Liver (tissue), 9 donors: ENCODE results near the gene USP40. TPM values are rescaled to one million over a fixed set of nuclear protein-coding genes. Genes with fewer than 3 reads are reported as not detected.

Experiments used
- DNase-seq: peaks from one replicate; pipeline ENCODE4 v3.0.0-alpha.2; 2017; ENCODE audit warnings: low spot score
- H3K27ac ChIP-seq, 2 donors: one replicate each; pipeline ENCODE4 v1.7.0; 2013; ENCODE audit warnings: inconsistent platforms in 2 of 2, low read length in 2 of 2, control low read depth in 1 of 2, low read depth in 1 of 2, mild to moderate bottlenecking in 1 of 2
- H3K27me3 ChIP-seq, 4 donors: one replicate each; pipeline versions ENCODE4 v1.6.1 to v1.7.0; 2013; ENCODE audit warnings: low read length in 3 of 4, inconsistent platforms in 1 of 4, mild to moderate bottlenecking in 1 of 4, moderate library complexity in 1 of 4; ENCODE audit not compliant: control insufficient read depth in 4 of 4, insufficient read depth in 4 of 4
- H3K36me3 ChIP-seq, 4 donors: one replicate each; pipeline versions ENCODE4 v1.6.1 to v1.7.0; 2013; ENCODE audit warnings: low read length in 3 of 4, mild to moderate bottlenecking in 3 of 4, low read depth in 1 of 4, moderate library complexity in 1 of 4; ENCODE audit not compliant: control insufficient read depth in 4 of 4, insufficient read depth in 3 of 4
- H3K4me1 ChIP-seq, 4 donors: one replicate each; pipeline versions ENCODE4 v1.6.1 to v1.7.0; 2013; ENCODE audit warnings: low read length in 3 of 4, mild to moderate bottlenecking in 3 of 4, moderate library complexity in 1 of 4; ENCODE audit not compliant: control insufficient read depth in 4 of 4, insufficient read depth in 4 of 4
- H3K4me3 ChIP-seq, 3 donors: one replicate each; pipeline versions ENCODE4 v1.6.1 to v1.7.0; 2013; ENCODE audit warnings: low read length in 3 of 3, control low read depth in 1 of 3, low read depth in 1 of 3, mild to moderate bottlenecking in 1 of 3
- H3K9ac ChIP-seq, 2 donors: one replicate each; pipeline ENCODE4 v1.7.0; 2013; ENCODE audit warnings: low read length in 2 of 2, mild to moderate bottlenecking in 2 of 2, moderate library complexity in 2 of 2, control low read depth in 1 of 2, low read depth in 1 of 2
- H3K9me3 ChIP-seq, 4 donors: one replicate each; pipeline versions ENCODE4 v1.6.1 to v1.7.0; 2013; ENCODE audit warnings: low read length in 3 of 4; ENCODE audit not compliant: control insufficient read depth in 4 of 4
- EGR1 ChIP-seq, 2 donors: IDR thresholded peaks; 2 replicates each; pipeline ENCODE4 v1.6.1; 2016 to 2018; ENCODE audit warnings: antibody characterized with exemption in 2 of 2, low read depth in 2 of 2
- GABPA ChIP-seq, 2 donors: IDR thresholded peaks in 1 of 2; conservative IDR thresholded peaks in 1 of 2; 2 replicates each; pipeline ENCODE4 v1.6.1; 2016; ENCODE audit warnings: antibody characterized with exemption in 2 of 2, mild to moderate bottlenecking in 1 of 2, moderate library complexity in 1 of 2
- HNF4A ChIP-seq, 2 donors: conservative IDR thresholded peaks; 2 replicates each; pipeline ENCODE4 v1.6.1; 2016; ENCODE audit warnings: antibody characterized with exemption in 2 of 2, mild to moderate bottlenecking in 2 of 2
- HNF4G ChIP-seq: IDR thresholded peaks from 2 replicates; pipeline ENCODE4 v1.6.1; 2016; ENCODE audit warnings: antibody characterized with exemption
- RAD21 ChIP-seq, 2 donors: IDR thresholded peaks; 2 replicates each; pipeline ENCODE4 v1.6.1; 2016; ENCODE audit warnings: antibody characterized with exemption in 2 of 2, mild to moderate bottlenecking in 2 of 2
- REST ChIP-seq: IDR thresholded peaks from 2 replicates; pipeline ENCODE4 v1.6.1; 2016; ENCODE audit warnings: antibody characterized with exemption, mild to moderate bottlenecking
- RXRA ChIP-seq, 2 donors: IDR thresholded peaks; 2 replicates each; pipeline ENCODE4 v1.6.1; 2017 to 2018; ENCODE audit warnings: antibody characterized with exemption in 2 of 2, mild to moderate bottlenecking in 1 of 2
- SP1 ChIP-seq: IDR thresholded peaks from 2 replicates; pipeline ENCODE4 v1.6.1; 2018; ENCODE audit warnings: antibody characterized with exemption, mild to moderate bottlenecking
- YY1 ChIP-seq: IDR thresholded peaks from 2 replicates; pipeline ENCODE4 v1.6.1; 2016; ENCODE audit warnings: antibody characterized with exemption, mild to moderate bottlenecking
- WGBS: extraction: QIAGEN DNeasy Blood & Tissue Kit; methylation state at CpG from one replicate; pipeline ENCODE4 v1.1.7; 2013; 5-methylcytosine and 5-hydroxymethylcytosine counted together
- polyA plus RNA-seq, 2 donors: library from polyadenylated mRNA; stranded (reverse) in 1 of 2; unstranded in 1 of 2; fragments of 200-250 nt in 1 of 2; fragments of >200 nt in 1 of 2; fragmentation: Nextera tagmentation in 1 of 2; extraction: Ambion mirVana in 1 of 2; gene quantifications; one replicate each; pipeline versions ENCODE4 v1.2.1 to v1.2.3, GENCODE V29; 2013 to 2015
- total RNA-seq, 2 donors: library from RNA; depleted of rRNA; stranded (reverse); fragments of >200 nt; gene quantifications; one replicate each; pipeline ENCODE4 v1.2.3, GENCODE V29; 2014
- TF ChIP-seq, protein P1 (sequence below): IDR thresholded peaks from 2 replicates; pipeline ENCODE4 v1.6.1; 2016; ENCODE audit warnings: antibody characterized with exemption
- TF ChIP-seq, protein P2 (sequence below): IDR thresholded peaks from 2 replicates; pipeline ENCODE4 v1.6.1; 2016; ENCODE audit warnings: antibody characterized with exemption
- donor health status: healthy.
- donor health status: healthy.
- donor health status: healthy.
- donor health status: healthy.
- donor health status: healthy.

Gene USP40
- total and polyA plus RNA-seq, 4 donors = 12.0 to 29.0 (median 17.1) TPM

DNA sequence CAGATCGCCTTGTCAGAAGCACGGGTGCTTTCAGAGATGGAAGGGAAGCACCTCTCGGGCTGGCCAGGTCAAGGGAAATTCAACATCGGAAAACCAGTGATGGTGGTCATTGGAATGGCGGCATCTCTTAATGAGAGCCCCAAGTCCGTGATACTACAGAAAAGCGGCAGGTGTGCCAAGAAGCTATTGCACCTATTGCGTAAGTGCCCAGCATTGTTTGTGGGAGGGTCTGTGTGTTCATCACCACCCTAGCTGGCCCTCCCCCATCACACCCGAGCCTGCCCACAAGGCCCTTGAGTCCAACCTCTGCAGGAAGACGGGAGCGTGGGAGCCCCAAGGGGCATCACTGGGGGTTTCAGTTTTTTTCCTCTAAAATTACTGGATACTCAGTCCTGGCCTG lies 111.6 kb downstream of the USP40 start:
- no peak overlapping the region for H3K27ac ChIP-seq
- no peak overlapping the region for H3K4me3 ChIP-seq
- no peak for TF ChIP-seq HNF4G
- no peak for TF ChIP-seq EGR1 (IDR thresholded peaks at IDR 0.05; ENCODE audit: low read depth in 2 of 2)
- TF ChIP-seq, protein P1, sequence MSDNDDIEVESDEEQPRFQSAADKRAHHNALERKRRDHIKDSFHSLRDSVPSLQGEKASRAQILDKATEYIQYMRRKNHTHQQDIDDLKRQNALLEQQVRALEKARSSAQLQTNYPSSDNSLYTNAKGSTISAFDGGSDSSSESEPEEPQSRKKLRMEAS = no peak
- no peak for TF ChIP-seq HNF4A (conservative IDR thresholded peaks at IDR 0.05)
- TF ChIP-seq, protein P2, sequence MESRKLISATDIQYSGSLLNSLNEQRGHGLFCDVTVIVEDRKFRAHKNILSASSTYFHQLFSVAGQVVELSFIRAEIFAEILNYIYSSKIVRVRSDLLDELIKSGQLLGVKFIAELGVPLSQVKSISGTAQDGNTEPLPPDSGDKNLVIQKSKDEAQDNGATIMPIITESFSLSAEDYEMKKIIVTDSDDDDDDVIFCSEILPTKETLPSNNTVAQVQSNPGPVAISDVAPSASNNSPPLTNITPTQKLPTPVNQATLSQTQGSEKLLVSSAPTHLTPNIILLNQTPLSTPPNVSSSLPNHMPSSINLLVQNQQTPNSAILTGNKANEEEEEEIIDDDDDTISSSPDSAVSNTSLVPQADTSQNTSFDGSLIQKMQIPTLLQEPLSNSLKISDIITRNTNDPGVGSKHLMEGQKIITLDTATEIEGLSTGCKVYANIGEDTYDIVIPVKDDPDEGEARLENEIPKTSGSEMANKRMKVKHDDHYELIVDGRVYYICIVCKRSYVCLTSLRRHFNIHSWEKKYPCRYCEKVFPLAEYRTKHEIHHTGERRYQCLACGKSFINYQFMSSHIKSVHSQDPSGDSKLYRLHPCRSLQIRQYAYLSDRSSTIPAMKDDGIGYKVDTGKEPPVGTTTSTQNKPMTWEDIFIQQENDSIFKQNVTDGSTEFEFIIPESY = no peak
- no peak for TF ChIP-seq RAD21 (IDR thresholded peaks at IDR 0.05)
- TF ChIP-seq REST = no peak
- no peak for TF ChIP-seq GABPA (IDR thresholded peaks at IDR 0.05 in 1 of 2, conservative IDR thresholded peaks at IDR 0.05 in 1 of 2)
- no peak for TF ChIP-seq YY1
- no peaks in the 10 kb centered on the region for H3K4me1 ChIP-seq
- no peak for DNase-seq
- H3K36me3 ChIP-seq = peaks cover 11 to 83% (median 52%) of the 10 kb centered on the region in 4 donors
- H3K9ac ChIP-seq = no peak overlapping the region
- 89% methylated on average over 11 of the region's 11 CpGs for WGBS
- H3K27me3 ChIP-seq = no peaks in the 10 kb centered on the region
- no peaks in the 10 kb centered on the region for H3K9me3 ChIP-seq

DNA sequence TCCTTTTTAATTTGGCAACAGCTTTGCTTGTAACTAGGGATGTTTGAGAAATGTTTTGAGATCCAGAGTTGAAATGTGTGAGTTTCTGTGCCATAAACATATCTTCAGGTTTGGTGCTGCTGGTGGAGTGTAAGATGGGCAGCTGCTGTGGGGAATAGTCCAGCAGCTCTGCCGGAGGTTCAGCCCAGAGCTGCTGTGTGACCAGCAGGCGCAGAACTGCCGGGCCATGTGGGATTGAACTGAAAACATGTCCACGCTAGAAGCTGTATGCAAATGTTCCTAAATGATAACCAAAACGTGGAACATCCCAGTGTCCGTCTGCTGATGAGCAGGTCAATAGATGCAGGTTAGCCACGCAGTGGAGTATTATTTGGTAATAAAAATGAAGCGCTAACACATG lies 112.7 kb downstream of the USP40 start:
- no peak for DNase-seq
- 97% methylated on average over 8 of the region's 8 CpGs for WGBS
- no peaks in the 10 kb centered on the region for H3K4me1 ChIP-seq
- TF ChIP-seq RAD21 (IDR thresholded peaks at IDR 0.05) (no peak), SP1 (no peak), HNF4A (conservative IDR thresholded peaks at IDR 0.05) (no peak), RXRA (IDR thresholded peaks at IDR 0.05) (no peak), REST (no peak), YY1 (no peak)
- TF ChIP-seq, protein P1 = no peak
- TF ChIP-seq, protein P2 = no peak
- no peak overlapping the region for H3K9ac ChIP-seq
- H3K4me3 ChIP-seq = no peak overlapping the region
- peaks cover 10 to 85% (median 58%) of the 10 kb centered on the region in 4 donors for H3K36me3 ChIP-seq
- H3K9me3 ChIP-seq = no peaks in the 10 kb centered on the region
- no peaks in the 10 kb centered on the region for H3K27me3 ChIP-seq
- H3K27ac ChIP-seq = no peak overlapping the region
